ENCODE data around the gene IQSEC1.

IQSEC1 gene

DNA sequence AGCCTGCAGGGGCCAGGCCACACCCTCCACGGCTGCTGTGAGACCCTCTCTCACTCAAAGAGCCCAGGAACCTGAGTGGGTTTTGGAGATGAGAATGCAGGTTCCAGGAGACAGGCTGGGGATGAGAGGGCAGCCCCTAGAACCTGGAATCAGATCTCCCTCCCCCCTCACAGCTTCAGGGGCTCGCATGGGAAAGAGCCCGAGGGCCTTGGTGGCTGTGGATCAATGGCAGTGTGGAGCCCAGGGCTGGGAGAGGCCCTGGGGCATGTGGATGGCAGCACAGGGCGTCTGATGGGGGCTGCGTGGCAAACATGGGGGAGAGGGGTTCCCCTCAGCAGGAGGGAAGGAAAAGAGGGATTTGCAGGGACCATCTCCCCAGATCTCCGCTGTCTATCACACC lies 119.0 kb downstream of the IQSEC1 start:
- DNase-seq (ENCODE audit: low read depth), result no peak

DNA sequence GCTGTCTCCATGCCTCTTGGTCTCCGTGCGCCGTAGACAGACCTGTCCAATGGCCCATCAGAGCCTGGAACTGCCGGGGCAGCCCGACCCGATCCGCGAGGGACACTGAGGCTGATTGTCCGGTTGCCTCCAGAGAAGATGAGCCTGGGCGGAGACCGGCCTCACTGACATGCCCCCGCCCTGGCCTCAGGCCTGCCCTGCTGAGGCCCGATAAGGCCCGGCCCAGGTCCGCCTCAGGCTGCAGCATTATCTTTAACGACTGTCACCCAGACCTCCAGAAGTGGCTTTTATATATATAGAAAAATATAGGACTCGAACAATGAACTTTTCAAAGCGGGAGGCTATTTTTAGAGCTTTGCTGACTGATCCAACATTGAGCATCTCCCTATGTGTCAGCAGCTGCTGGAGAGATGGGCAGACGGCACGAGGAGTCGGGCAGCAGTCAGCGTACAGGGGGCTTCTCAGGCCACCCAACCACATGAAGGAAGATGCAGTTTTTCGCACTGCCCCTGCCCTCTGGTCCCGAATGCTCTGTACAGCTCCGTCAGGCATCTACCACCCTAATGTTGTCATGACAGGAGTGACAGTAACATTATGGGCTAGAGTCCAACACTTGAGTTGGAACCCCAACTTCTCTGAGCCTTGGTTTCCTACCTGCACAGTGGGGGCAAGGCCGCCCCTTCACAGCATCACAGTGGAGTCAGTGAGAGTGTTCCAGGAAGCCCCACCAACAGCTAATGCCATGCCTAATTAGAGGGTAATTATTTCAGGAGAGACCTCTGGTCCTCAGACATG lies 119.8 kb downstream of the IQSEC1 start:
- no peak for DNase-seq (ENCODE audit: low read depth)

- DNase-seq (ENCODE audit: low read depth), result no peak
Observed at GRCh38 chr3:12952343-12953200, 120.7 kb downstream of the IQSEC1 start.

DNA sequence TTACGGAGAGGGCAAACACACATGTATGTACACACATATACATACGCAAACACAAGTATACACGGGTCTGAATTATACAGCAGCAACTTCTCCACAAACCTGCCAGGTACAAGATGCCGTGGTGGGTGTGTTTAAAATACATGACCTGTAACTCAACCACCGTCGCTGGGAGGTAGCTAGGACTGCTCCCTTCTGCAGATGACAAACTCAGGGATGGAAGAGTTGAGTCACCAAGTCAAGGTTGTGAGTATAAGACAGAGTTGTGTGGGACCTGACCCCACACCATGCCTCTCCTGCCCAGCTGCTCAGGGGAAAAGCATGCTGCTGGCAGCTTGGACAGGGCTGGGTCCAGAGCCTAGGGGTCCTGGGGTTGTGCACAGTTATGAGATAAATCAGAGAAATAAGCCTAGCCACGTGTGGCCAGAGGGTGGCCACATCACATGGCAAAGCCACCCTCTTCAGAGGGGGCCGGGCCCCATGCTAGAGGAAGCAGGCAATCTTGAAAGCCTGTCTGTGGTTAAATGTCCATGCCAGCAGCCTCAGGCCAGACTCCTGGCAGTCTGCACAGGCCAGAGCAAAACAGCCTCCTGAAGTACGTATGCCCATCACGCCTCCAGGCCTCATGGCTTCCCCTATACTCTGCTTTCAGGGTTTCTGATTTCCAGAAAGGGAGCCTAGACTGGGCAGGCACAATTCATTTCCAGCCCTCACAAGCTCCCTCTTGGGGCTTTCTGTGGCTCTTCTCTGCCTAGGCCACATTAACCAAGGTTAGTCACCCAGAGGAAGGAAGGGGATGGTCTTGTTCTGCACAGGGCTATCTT lies 124.1 kb downstream of the IQSEC1 start:
- DNase-seq (ENCODE audit: low read depth), result peak; percentile 58

DNA sequence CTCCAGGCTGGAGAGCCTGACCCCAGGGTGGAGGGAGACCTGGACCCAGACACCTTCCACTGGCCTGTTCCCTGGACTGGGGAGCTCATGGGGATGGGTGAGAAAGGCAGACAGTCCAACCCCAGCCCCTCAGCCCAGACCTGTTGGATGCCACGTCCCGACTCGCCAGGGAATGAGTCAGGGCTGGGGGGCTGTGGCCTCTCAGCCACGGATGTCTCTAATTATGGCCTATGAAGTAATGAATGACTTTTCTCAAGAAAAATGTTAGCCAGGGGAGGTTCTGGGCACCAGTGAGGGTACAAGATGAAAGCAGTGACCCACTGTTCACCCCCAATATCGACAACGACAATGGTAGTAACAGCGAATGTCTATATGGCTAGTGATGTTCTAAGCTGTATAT lies 124.9 kb downstream of the IQSEC1 start:
- DNase-seq (ENCODE audit: low read depth), result peak; percentile 25

- peak; percentile 69 for DNase-seq (ENCODE audit: low read depth)
Observed at GRCh38 chr3:12947504-12948369, 125.5 kb downstream of the IQSEC1 start.

- no peak for DNase-seq (ENCODE audit: low read depth)
Observed at GRCh38 chr3:12946649-12947316, 126.4 kb downstream of the IQSEC1 start.

DNA sequence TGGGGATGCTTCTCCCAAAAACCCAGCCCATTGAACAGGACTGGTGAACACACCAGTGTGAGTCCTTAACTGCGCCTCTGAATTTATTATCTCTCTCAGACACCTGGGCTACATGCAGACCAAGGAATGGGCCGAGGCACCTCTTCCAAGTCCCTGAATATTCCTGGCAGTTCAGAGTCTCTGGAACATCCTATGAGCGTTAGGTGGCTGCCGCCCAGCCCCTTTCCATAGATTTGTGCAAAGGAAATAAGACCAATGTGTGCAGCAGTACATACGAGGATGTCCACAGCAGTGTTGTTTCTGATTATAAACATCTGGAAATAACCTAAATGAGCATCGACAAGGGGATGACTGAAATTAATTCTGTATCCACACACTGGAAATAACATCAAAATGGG lies 127.0 kb downstream of the IQSEC1 start:
- DNase-seq (ENCODE audit: low read depth), result no peak

GRCh38 chr3:12944849-12945248 lies 128.4 kb downstream of the IQSEC1 start:
- DNase-seq (ENCODE audit: low read depth), result no peak

- no peak for DNase-seq (ENCODE audit: low read depth)
Observed at GRCh38 chr3:12944413-12944812, 128.8 kb downstream of the IQSEC1 start.

- no peak for DNase-seq (ENCODE audit: low read depth)
Observed at GRCh38 chr3:12943124-12944021, 129.9 kb downstream of the IQSEC1 start.

- DNase-seq (ENCODE audit: low read depth), result no peak
Observed at GRCh38 chr3:12941495-12942023, 131.7 kb downstream of the IQSEC1 start.

GRCh38 chr3:12940854-12941253 lies 132.4 kb downstream of the IQSEC1 start:
- no peak for DNase-seq (ENCODE audit: low read depth)

DNA sequence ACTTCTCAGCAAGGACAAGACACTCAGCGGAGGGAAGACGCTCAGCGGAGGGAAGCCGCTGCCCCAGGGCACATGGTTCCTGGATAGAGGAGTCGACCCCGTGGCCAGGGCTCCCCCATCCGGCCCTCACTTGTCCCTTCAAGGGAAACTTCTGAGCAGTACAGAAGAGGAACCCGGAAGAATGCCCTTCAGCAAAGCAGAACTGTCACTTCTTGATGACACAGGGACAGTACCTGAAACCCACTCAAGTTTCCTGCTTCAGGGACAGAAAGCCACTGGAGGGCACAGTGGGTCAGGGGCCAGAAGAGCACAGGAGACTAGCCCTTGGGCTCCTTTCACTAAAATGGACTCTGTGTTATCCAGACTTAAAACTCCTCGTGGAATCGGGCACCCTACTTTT lies 134.1 kb downstream of the IQSEC1 start:
- DNase-seq (ENCODE audit: low read depth), result no peak

GRCh38 chr3:12938258-12938711 lies 134.9 kb downstream of the IQSEC1 start:
- DNase-seq (ENCODE audit: low read depth), result no peak

DNA sequence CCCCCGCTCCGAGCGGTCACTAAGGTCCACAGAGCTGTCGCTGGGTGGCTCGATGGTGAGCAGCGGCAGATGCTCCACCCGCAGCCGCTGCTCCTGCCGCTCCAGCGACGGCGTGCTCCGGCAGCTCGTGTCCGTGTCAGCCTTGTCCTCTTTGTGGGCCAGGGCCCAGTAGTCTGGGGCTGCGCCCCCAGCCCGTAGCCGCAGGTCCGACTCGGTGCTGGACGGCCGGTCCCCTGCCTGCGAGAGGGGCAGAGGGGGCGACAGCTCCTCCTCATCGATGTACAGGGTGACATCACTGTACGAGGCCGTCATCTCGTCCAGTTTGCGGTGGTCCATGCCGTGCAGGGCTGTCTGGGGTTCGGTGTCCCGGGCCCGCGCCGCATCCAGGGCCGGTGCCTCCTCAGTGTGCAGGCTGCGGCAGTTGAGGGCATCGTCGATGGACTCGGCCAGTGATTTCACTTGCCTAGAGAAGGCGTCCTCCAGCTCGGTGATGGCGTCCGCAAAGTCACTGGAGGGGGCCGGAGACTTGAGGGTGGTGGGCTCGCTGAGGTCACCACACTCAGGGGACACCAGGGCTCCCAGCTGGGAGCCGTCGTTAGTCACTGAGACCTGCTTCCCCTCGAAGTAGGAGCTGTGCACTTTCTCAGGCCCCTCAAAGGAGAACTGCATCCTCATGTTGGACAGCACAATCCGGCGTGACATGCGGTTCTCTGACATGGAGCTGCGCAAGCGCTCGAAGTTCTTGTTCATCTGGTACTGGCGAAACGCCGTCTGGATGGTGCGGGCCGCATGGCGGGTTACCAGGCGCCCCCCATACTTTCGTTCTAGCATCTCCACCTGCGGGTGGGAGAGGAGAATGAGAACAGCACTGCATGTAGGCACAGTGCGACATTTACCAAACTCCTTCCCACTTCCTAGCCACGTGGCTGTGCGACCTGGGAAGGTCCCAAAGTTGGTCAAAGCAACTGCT lies 137.1 kb downstream of the IQSEC1 start:
- no peak for DNase-seq (ENCODE audit: low read depth)

DNA sequence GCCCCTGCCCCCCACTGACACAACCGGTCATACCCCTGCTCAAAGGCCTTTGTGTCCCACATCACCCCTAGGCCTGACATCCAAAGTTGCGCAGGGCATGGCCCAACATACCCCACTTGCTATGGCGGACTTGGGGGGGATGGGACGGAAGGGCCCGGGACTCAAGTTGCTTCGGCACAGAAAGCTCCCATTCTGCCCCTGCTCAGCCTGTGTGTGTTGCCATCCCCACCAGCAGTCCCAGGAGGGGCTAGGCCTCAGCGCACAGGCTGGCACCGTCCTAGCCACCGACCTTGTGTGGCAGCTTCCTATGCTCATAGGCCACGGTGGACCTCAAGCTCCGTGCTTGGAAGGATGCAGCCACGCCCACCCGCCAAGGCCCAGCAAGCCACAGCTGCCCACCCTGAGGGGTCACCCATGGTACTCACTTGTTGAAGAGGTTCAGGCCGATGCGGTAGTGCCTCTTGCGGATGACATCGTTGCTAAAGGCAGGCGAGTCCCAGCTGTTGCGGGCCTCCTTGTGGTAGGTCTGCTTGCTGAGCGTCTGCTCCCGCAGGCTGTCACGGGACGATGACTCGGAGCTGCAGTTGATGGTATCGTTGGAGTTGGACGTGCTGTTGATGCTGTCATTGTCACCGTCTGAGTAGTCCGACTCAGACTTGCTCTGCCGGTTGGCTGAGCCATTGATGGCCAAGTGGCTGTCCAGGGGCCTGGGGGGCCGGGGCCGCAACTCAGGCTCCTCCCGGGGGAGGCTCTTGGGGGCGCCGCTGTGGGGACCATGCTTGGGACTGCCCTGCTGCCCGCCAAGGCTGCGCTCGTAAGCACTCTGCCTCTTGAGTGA lies 138.0 kb downstream of the IQSEC1 start:
- DNase-seq (ENCODE audit: low read depth), result no peak
